Myocyte (in vitro differentiated cells): Measurements from ENCODE around the gene TADA3. TPM values are rescaled to one million over a fixed set of nuclear protein-coding genes. Genes with fewer than 3 reads are reported as not detected.
A peak's percentile ranks its signal among the peaks of the same experiment; 100 is the strongest.
"Not testable (repeated sequence)": the region's sequence is repeated elsewhere in the genome, so short reads cannot be mapped to it uniquely, and the experiment has no call there.

ENCODE experiments used
- DNase-seq: peaks from one replicate; pipeline ENCODE4 v3.0.0-alpha.2; 2012; ENCODE audit warnings: low read depth
- total RNA-seq: library from RNA; depleted of rRNA; stranded (reverse); fragments of >200 nt; gene quantifications from 2 replicates; pipeline ENCODE4 v1.2.3, GENCODE V29; 2014

TADA3 gene
- total RNA-seq, 1 donor from 2014 or later: 110 TPM

DNA sequence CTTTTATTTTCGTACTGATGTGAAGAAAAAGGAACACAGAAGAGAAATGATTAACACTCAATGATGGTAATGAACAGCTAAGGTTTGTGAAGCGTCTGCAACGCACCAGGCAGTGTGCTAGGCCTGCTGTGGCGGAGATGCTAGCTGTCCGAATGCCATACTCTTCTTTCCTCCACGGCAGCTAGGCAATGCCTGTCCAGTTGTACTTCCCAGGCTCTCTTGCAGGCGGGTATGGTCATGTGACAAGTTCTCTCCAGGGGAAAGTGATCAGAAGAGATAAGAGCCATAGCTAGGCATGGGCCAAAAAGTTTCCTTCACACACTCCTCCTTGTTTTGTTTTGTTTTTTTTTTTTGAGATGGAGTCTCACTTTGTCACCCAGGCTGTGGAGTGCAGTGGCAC lies 6.7 kb downstream of the TADA3 start:
- DNase-seq: no peak

DNA sequence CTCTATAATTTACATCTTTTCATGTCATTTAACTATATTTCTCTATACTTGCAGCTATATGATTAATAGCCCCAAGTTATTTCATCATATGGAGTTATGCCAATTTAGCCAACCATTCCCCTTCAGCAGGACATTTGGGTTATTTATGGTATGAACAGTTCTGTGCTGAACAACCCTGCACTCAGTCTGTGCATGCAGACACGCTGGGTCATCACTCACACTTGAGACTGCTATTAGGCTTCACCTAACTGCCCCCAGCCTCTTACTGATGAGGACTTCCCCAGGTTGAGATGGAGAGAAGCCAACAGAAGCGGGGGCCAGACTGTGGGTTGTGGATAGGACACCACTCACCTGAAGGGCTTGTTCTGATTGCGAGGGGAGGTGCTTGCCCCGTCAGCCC lies 7.3 kb downstream of the TADA3 start:
- no peak for DNase-seq

DNA sequence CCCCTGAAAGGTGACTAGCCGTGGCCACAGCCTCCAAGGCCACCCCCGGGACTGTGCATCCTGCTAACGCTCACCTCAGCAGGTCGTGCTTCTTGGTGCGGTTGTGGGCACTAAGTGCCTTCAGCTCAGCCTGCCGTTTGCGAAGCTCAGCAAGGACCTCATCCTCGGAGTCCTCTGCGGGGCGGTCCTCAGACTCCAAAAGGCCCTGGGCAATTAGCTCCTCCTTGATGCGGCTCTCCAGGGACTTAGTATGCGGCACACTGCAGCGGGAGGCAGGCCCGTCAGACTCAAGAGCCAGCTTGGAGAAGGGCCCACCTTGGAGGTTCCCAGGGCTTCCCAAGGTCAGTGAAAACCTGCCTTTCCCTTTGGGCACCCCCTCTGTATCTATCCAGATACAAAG lies 8.3 kb downstream of the TADA3 start:
- no peak for DNase-seq

DNA sequence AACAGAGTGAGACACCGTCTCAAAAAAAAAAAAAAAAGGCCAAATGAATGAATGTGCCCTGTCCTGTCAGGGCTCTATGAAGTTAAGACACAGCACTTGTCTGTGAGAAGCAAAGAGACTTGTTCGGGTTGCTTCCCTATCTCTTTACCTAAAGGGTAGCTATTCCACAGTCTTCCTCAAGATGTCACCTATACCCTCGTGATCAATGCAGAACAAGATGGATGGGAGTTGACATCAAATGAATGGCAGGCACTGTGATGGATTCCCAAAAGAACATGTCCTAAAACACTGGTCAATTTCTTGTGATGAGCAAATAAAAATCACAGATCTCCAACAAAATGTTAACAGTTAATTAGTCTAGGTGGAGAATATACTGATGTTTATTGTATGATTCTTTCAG lies 9.5 kb downstream of the TADA3 start:
- no peak for DNase-seq

DNA sequence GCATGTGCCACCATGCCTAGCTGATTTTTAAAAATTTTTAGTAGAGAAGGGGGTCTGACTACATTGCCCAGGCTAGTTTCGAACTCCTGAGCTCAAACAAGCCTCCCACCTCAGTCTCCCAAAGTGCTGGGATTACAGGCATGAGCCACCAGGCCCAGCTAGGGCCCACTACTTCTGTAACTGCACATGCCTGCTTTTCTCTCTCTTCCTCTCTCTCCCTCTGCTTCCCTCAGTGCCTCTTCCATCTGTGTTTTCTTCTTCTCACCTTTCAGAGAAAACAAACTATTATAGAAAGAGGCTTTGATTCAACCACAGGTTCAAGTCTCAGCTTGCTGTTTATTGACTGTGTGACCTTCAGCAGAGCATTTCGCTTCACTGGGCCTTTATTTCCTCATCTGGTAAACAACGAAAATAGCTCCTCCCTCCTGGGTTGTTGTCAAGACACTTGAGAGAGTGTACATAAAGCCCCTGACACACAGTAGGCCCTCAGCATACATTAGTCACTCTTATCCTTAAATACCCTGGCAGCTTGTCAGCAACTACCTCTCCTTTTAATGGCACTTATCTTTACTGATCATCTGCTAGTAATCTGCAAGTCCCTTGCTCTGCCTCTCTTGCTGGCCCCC lies 10.2 kb downstream of the TADA3 start:
- no peak for DNase-seq

DNA sequence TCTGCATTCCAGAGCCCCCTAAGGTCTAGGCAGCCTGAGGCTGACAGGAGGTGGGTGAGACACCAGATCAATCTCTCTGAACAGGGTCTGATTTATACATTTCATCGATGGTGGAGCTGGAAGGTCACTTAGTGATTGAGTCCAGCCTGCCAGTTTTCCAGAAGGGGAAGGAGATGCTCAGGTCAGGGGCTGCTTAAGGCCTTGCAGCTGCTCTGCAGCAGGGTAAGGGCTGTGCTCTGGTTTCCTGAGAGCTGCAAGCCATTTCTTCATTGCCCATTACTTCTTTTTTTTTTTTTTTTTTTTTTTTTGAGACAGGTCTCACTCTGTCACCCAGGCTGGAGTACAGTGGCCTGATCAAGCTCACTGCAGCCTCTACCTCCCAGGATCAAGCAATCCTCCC lies 10.7 kb downstream of the TADA3 start:
- DNase-seq: no peak

DNA sequence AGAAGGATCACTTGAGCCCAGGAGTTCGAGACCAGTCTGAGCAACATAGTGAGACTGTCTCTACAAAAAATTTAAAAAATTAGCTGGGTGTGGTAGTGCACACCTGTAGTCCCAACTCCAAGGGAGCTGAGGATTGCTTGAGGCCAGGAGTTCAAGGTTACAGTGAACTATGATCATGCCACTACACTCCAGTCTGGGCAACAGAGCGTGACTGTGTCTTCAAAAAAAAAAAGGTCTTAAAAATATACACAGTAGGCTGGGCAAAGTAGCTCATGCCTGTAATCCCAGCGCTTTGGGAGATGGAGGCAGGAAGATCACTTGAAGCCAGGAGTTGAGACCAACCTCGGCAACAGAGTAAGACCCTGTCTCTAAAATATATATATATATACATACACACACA lies 11.4 kb downstream of the TADA3 start:
- DNase-seq: no peak

DNA sequence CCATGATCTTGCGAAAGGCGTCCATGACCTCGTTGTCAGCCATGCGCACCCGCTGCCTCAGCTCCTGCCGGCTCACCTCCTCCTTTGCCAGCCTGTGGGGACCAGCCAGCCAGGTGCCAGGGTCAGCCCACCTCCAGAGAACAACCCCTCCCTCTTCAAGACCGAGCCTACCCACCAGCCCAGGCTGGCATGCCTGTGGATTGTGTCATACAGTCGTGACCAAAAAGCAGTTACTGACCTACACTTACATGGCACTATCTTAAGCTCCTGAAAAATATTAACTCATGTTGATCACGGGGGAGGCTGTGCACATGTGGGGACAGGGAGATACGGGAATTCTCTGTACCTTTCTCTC lies 11.8 kb downstream of the TADA3 start:
- no peak for DNase-seq

DNA sequence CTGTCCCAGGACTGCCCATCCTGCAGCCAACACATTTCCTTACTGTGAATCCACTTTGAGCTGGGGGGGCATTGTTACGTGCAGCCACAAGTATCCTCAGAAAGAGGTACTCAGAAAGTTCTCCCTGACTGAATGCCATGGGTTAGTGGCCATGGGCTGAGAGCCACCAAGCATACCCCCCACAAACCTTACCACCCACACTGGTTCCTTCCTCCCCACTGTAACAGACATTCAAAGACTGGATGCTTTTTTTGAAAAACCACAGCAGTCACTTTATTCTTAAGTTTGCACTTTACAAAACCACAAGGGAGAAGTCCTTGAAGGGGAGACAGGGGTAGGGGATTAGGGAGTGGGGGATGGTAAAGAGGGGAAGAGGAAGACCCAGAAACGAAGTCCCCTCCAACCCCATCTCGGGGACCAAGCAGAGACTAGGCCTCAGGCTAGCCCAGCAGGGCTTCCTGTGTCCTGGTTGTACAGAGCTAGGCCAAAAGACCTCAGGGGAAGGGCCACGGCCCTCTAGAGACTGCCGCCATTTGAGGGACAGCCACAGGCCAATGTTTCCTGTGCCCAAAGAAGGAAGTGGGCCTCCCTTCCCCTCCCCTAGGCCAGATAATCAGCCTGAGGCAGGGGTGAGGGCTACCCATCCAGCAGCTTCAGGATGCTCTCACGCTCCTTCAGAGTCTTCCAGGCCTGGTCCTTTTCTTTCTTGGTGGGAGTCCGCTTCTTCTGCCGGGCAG lies 12.4 kb downstream of the TADA3 start:
- no peak for DNase-seq

DNA sequence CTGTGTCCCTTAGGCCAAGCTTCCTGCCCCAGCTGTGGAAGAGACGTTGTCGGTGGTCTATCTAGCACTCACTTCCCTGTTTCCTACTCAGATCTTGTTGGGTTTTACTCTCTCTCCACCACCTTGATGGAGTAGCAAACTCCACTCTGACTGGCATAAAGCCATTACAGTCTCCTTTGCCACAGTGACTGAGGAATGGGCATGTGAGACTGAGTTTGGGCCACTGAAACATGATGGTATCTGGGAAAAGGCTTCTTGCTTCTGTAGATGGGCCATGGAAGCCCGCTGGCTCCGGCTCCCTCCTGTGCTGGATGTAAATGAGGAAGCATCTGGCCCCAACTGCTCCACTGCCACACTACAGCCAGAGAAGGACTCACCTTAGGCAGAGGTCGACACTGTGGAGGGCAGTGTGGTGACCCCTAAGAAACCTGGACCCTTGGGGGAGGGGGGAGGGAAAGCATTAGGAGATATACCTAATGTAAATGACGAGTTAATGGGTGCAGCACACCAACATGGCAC lies 13.1 kb downstream of the TADA3 start:
- no peak for DNase-seq

DNA sequence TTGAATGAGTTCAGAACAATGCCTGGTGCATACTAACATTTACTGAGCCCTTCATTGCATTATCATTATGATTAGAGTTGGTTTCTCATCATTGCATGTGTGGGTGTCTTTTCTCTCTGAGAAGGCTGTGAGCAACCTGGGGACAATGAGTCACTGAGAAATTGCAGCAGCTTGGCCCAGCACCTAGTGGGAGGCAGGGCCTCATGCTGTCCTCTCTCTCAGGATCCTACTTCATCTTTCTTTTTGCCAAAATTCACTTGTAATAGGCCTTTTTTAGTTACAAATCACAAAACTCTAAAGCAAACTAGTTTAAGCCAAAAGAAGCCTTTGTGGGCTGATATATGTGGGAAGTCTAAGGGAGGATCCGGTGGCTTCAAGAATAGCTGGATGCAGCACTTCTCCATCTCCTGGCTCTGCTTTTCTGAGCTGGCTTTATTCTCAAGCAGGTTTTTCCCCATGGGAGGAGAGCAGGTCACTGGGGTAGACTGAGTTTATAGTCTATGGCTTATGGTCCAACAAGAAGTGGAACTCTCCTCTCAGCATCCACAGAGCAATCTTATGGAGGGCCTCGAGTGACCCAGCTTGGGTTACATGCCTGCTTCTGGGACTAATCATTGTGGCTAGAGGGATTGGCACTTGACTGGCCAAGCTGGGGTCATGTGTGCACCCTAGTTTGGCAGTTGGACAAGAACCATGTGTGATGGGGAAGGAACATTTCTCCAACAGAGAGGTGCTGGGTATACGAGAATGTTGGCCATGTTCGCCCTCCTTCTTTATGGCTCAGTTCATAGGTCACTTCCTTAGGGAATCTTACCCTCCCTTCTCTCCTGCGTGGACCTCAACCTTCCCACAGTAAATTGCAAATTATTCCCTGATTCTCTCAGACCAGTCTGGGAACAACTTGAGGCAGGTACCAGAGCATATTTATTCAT lies 13.9 kb downstream of the TADA3 start:
- DNase-seq: peak; percentile 60

DNA sequence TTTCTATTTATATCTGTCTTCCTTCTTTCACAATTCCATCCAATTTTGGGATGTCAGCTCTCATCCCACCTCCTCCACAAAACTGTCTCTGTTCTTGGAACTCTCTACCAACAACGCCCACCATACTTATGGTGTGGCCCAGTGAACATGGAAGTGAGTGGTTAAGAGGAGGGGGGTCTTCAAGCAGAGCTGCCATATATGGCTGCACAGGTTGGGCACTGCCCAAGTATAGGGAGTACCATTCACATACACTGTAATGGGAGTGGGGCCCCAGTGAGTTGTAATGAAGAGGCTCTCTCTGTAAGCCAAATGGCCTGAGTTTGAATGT lies 14.6 kb downstream of the TADA3 start:
- no peak for DNase-seq

DNA sequence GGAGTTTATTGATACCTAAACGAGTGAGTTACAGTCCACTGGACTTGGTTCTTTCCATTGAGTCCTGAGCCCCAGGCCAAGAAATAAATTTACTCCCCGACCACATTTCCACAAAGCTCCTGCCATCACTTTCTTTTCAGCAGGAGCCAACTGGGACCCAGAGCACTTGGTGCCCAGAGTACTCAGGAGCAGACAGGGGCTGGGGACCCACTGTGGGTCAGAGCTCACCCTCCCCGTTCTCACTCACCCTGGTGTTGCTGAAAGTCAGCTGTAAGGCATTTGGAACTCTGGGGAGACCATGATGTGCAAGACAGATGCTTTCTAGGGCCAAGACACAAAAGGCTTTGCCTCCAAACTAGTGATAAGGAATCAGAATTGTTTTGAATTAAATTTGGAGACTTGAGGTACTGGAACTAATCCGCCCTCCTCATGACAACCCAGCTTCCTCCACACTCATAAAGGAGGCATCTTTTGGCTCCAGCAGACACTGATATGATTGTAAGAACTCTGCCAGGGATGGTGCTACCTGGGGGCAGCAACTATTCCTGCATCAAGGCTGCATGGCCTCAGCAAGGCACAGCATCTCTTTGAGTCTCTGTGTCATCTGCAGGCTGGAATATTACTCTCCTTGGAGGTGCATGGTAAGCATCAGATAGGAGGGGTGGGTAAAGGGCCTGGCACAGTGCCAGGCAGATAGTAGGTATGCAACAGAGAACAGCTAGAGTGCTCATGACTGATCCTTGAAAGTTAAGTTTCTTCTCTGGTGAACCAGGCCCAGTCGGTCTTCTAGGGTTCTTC lies 15.2 kb downstream of the TADA3 start:
- no peak for DNase-seq

DNA sequence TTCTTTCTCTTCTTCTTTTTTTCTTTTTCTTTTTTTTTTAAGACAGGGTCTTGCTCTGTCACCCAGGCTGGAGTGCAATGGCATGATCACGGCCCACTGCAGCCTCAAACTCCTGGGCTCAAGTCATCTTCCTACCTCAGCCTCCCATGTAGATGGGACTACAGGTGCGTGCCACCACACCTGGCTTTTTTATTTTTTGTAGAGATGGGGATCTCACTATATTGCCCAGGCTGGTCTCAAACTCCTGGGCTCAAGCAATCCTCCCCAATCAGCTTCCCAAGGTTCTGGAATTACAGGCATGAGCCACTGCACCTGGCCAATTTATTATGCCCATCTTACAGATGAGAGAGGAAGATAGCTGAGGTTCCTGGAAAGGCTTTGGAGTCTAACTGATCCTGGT lies 21.3 kb downstream of the TADA3 start:
- not testable (repeated sequence) for DNase-seq

DNA sequence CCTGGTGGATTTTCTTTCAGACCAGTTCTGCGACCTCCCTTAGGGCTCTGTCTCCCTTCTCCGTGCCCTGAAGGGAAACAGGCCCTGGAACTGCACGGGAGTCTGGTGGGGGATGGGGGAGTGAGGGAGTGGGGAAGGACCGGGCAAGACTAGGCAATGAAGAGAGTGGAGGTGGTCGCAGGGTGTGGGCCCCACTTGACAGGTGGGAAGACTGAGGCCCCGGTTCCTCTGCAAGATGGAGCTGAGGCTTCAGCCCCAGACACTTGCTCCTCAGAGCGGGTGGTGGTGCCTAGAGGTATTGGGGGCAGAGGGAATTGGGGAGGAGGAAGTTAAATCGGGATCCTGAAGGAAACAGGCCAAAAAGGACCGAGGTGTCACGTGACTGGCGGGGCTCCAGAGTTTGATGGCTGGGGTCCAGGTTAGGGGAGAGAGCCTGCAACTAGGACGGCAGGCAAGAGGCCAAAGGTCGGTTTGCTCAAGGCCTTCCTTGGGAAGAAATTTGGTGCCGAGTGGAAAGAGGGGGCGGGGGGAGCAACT lies 21.9 kb downstream of the TADA3 start:
- DNase-seq: no peak

DNA sequence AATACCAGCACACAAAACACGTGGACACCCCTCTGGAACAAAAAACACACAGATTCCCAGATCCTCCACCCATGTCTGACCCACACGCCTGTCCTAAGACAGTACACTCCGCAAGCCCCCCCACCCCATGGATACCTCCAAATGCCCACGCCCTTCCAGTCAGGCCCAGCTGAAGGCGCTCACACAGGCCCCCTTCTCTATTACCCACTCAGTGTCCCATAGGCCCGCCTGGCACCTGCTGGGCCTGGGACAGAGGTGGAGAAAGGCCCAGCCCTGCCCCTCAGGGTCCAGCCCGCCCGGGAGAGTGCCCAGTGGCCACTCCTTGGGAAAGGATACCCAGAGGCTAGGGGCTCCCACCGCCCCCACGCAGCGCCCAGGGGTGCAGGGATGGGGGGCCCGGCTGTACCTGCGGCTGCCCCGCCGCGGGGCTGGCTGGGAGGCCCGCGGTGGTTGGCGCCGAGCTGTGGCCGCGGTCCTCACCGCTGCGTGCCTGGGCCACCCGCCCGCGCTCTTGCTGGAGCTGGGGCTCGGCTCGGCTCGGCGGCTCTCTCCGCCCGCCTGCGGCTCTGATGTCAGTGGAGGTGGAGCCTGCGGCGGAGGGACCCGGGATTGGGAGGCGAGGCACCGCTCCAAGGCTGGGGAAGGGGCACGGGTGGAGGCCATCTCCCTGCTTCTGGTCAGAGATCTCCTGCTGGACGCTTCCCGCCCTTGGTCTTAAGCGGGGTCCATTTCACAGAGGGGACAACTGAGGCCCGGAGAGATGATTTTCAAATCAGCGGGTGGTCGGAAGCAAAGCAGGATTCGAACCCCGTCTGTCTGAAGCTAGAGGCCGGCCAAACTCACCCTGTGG lies 22.6 kb downstream of the TADA3 start, which contains the start of gene CAMK1:
CAMK1 (minus strand) TSS at position 522 of the 850 bp plus-strand sequence. CDS start 2,198 bp downstream, outside the sequence.
- DNase-seq: peak; percentile 70

DNA sequence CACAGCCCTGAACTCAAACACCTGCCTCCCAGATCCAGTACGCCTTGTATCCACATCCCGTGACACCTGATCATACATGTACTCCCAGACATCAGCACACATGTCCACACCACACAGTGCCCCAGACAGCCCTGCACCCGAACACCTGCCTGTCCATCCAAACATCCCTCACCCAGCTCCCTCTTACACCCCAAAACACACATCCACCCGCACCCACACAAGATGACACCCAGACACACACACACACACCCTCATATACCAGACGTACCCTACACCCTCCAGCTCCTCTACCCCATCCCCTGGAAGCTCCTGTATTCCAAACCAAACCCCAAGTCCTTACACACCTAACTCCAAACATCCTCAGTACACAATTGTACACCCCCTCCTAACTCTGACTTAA lies 23.3 kb downstream of the TADA3 start:
- DNase-seq: no peak

DNA sequence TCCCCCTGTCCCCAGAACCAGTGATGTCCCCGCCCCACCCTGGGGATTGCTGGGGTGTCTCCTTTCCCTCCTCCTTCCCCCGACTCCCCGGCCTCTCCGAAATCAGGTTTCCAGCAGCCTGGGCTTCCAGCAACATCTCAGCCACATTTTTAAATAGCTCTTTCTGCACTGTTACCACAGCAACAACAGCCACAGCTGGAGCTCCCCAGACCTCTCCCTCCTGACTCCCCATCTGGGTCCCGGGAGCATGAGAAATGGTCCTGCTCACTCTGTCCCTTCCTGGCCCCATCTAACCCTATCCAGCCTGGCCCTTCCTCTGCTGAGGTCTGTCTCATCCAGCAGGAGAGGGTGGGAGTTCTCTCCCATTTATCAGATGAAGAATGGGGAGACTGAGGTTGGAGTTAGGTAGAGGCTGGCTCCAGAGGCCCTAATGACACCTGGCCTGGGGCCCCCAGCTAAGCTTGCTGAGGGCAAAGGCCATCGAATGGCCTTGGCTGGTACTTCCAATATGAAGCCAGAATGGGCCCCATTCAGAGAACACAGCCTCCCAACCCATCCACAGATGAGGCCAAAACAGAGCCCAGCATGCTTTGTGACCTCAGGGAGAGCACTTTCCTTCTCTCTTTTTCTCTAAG lies 24.0 kb downstream of the TADA3 start:
- no peak for DNase-seq

DNA sequence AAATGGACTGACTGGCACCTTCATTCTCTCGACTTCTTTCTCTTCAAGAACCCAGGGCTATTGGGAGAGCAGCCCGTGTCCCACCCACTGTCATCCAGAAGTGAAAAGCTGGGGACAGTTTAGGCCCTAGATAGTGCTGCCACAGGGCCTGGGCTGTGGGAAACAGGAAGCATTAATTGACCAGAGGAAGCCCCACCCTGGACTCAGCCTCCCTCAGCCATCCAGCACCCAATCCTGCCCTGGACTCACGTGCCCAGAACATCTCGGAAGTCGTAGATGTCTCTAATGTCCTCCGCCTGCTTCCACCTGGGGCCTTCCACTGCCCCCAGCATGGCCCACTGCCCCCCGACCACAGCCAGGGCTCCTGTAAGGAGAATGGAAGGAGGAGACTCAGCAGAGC lies 24.9 kb downstream of the TADA3 start:
- DNase-seq: no peak
